ENCODE data around the gene POFUT2. TPM values are rescaled to one million over a fixed set of nuclear protein-coding genes. Genes with fewer than 3 reads are reported as not detected.

Gene POFUT2
- total and polyA plus RNA-seq, 3 experiments from 2014 or later, result 4.9 to 14.5 (median 13.5) TPM

DNA sequence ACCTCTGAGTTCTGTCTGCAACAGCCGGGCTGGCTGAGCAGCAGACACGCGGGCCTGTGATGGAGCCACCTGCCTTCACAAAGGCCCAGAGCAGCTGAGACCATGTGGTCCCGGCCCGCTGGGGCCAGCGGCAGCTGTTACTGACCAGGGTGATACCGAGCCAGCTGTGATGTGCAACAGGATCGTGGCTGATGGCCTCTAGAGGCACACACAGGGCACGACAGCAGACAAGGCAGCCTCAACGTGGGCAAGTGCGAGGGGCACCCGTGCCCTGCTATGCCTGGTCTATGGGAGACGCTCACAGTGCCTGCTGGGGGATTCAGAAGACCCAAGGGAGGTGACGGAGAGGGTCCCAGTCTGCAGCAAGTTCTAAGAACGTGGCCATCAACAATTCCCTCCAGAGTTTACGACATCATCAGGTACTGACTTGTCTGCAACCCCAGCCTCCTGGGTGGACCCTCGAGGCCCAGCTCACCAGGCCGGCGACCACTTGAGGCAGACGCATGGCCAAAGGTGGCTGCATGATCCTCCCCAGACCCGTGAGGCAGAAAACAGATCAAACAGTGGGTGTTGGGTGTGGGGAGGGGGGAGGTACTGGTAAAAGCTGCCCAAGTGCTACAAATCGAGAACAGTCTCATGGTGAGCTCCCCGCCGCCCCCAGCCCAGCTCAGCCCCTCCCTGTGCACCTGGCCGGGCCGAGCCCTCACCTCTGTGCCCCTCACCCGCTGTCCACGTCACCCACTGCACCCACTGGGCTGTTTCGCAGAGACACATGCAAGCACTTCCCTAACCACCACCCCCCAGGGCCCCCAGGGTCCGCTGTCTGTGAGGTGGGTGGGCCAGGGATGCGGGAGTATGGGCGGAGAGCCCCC, 6.0 kb downstream of the POFUT2 start:
- no peak overlapping the region for H3K4me3 ChIP-seq (ENCODE audit: low read length)
- H3K27ac ChIP-seq (ENCODE audit: low read depth, low read length), result no peak overlapping the region
- Mint-ChIP-seq H3K4me3 (no peak overlapping the region), H3K36me3 (peaks cover 0 to 87% (median 18%) of the 10 kb centered on the region in 3 donors), H3K9me3 (no peaks in the 10 kb centered on the region), H3K4me1 (peaks cover 7 to 20% (median 17%) of the 10 kb centered on the region in 3 donors), H3K27ac (no peak overlapping the region), H3K27me3 (no peaks in the 10 kb centered on the region)
- H3K4me1 ChIP-seq (ENCODE audit: insufficient read depth, low read length), result peaks cover 4% of the 10 kb centered on the region
- POLR2A ChIA-PET, result no interaction called here
- CTCF ChIA-PET, result interaction anchor here (1.6 kb wide), 1 partner anchor 11 kb away, joined by 5 read pairs; no protein-coding TSS in a partner anchor
- no peaks in the 10 kb centered on the region for H3K9me3 ChIP-seq (ENCODE audit: low read length)
- no peak for DNase-seq
- H3K36me3 ChIP-seq (ENCODE audit: insufficient read depth, low read length), result peaks cover 36% of the 10 kb centered on the region
- H3K27me3 ChIP-seq (ENCODE audit: insufficient read depth, low read length, poor library complexity, severe bottlenecking), result no peaks in the 10 kb centered on the region

DNA sequence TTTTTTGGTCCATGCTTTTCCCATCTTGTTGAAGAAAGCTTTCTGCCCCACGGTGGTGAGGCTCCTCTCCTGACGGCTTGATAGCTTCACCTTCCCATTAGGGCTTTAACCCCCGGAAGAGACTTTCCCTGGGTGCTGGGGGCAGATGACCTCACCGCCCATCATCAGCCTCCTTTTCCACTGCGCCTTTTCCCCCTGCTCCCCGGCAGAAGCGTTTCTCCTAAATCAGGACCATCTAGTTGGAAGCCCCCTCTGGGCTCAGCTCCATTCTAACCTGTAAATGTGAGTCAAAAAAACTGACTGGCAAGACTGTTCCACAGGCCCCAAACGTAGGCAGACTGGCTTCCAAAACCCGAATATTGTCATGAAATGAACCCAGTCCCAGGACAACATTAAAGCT, 6.7 kb downstream of the POFUT2 start:
- H3K4me1 Mint-ChIP-seq, result peaks cover 7 to 13% (median 13%) of the 10 kb centered on the region in 3 donors
- H3K27ac Mint-ChIP-seq, result peak overlapping the region in 1 of 8 donors; percentile 66
- Histone ChIP-seq H3K27me3 (ENCODE audit: insufficient read depth, low read length, poor library complexity, severe bottlenecking) (no peaks in the 10 kb centered on the region), H3K9me3 (ENCODE audit: low read length) (no peaks in the 10 kb centered on the region), H3K4me1 (ENCODE audit: insufficient read depth, low read length) (no peaks in the 10 kb centered on the region), H3K4me3 (ENCODE audit: low read length) (no peak overlapping the region), H3K27ac (ENCODE audit: low read depth, low read length) (no peak overlapping the region), H3K36me3 (ENCODE audit: insufficient read depth, low read length) (peaks cover 35% of the 10 kb centered on the region)
- no peaks in the 10 kb centered on the region for H3K27me3 Mint-ChIP-seq
- H3K9me3 Mint-ChIP-seq, result no peaks in the 10 kb centered on the region
- peaks cover 0 to 90% (median 18%) of the 10 kb centered on the region in 3 donors for H3K36me3 Mint-ChIP-seq
- POLR2A ChIA-PET, result no interaction called here
- CTCF ChIA-PET, result interaction anchor here (1.6 kb wide), 1 partner anchor 12 kb away, joined by 5 read pairs; no protein-coding TSS in a partner anchor
- no peak overlapping the region for H3K4me3 Mint-ChIP-seq
- no peak for DNase-seq

DNA sequence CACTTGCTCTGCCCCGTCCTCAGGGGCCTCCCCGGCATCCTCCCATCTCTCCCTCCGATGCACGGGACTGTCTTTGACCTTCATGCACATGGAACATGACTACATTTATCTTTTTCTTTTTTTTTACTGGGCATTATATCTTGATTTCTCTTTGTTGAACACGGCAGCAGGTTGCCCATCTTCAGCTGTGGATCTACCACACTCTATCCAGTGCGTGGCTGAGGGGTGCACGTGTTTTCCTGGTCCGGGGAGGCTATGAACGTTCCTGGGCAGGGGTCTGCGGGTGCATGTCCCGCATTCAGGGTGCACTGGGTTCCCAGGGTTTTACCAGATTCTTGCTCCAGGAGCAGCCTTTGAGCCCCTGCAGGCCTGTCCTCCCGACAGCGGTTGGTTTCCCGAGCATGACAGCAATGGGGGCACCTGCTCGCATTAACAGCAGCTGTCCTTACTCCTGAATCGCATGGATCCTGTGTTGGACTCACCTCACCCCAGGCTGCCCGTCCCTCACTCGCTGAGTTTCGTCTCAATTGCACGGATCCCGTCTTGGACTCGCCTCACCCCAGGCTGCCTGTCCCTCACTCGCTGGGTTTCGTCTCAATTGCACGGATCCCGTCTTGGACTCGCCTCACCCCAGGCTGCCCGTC, 7.4 kb downstream of the POFUT2 start:
- DNase-seq, result no peak
- peaks cover 29% of the 10 kb centered on the region for H3K36me3 ChIP-seq (ENCODE audit: insufficient read depth, low read length)
- Mint-ChIP-seq H3K27ac (peak overlapping the region in 1 of 8 donors; percentile 77), H3K4me1 (peaks cover 4 to 7% (median 6%) of the 10 kb centered on the region in 3 donors), H3K36me3 (peaks cover 0 to 84% (median 19%) of the 10 kb centered on the region in 3 donors), H3K4me3 (peak overlapping the region in 1 of 7 donors; percentile 4), H3K9me3 (no peaks in the 10 kb centered on the region), H3K27me3 (no peaks in the 10 kb centered on the region)
- no peak overlapping the region for H3K4me3 ChIP-seq (ENCODE audit: low read length)
- POLR2A ChIA-PET, result no interaction called here
- no peaks in the 10 kb centered on the region for H3K4me1 ChIP-seq (ENCODE audit: insufficient read depth, low read length)
- CTCF ChIA-PET, result no interaction called here
- H3K9me3 ChIP-seq (ENCODE audit: low read length), result no peaks in the 10 kb centered on the region
- H3K27ac ChIP-seq (ENCODE audit: low read depth, low read length), result no peak overlapping the region
- H3K27me3 ChIP-seq (ENCODE audit: insufficient read depth, low read length, poor library complexity, severe bottlenecking), result no peaks in the 10 kb centered on the region

DNA sequence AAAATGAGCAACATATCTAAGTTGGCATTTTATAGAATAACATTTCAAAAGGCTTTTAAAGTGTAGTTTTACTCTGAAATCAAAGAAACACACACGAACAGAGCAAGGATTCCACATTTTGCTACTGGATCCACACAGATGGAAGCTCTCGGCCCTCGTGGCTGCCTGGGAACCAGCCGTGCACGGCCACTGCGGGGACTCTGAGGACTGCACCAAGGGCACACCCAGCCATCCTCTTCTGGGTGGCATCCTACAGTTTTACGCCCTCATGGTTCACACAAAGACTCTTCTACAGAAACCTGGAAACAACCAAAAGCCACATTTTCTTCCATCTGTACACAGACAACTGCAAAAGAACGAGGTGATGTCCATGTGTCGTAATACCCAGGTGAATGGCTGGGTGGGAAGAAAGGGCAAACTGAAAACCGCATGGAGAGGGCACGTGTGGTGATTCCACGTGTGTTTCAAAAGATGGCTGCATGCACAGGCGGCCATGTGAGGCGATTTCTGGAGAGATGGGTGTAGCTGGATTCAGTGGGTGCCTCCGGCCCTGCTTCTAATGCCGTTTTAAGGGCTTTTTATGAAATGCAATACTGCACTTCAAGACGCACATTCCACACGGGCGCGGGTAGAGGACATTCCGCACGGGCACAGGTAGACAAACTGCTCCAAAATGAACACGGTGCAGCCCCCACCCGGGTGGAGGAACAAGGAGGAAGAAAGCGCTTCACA, 8.1 kb downstream of the POFUT2 start:
- POLR2A ChIA-PET, result no interaction called here
- peaks cover 0 to under 1% (median under 1%) of the 10 kb centered on the region in 3 donors for H3K4me1 Mint-ChIP-seq
- Histone ChIP-seq H3K27me3 (ENCODE audit: insufficient read depth, low read length, poor library complexity, severe bottlenecking) (no peaks in the 10 kb centered on the region), H3K36me3 (ENCODE audit: insufficient read depth, low read length) (peaks cover 22% of the 10 kb centered on the region), H3K9me3 (ENCODE audit: low read length) (no peaks in the 10 kb centered on the region), H3K27ac (ENCODE audit: low read depth, low read length) (no peak overlapping the region), H3K4me1 (ENCODE audit: insufficient read depth, low read length) (no peaks in the 10 kb centered on the region), H3K4me3 (ENCODE audit: low read length) (no peak overlapping the region)
- peak overlapping the region in 1 of 7 donors; percentile 4 for H3K4me3 Mint-ChIP-seq
- no peaks in the 10 kb centered on the region for H3K9me3 Mint-ChIP-seq
- DNase-seq, result no peak
- H3K36me3 Mint-ChIP-seq, result peaks cover 0 to 77% (median 14%) of the 10 kb centered on the region in 3 donors
- CTCF ChIA-PET, result no interaction called here
- H3K27ac Mint-ChIP-seq, result peak overlapping the region in 2 of 8 donors; percentile 60 to 77
- H3K27me3 Mint-ChIP-seq, result no peaks in the 10 kb centered on the region

DNA sequence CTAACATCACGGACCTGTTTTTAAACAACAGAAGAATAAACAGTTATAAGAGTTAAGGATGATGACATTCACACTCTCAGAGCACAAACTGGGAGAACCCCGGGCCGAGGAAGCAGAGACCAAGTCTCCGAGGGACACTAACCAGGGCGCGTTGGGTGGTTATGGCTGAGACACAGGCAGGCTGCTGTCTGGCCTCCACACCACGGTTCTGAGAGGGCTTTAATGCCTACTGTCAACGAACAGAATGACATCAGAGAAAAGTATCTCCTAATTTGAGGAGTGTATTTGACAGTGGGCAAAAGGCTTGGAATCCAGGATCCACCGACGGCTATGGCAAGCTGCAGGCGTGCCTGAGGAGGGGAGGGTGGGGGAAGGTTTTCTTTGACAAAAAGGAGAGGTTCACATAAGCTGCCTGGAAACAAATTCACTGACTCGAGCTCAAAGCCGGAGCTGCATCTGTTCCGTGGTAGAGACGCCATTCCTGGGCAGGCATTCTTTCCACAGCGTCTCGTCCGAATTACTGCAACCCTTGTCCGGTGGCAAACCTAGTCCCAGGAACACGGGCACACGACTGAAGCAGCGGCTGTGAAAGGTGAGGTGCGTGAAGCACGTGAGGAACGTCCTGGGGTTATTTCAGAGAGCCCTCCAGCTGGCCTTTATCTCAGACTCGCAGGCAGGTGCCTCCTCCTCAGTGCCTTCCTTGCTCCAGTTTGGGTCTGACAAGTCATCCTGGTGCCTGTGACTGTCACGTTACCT, 9.4 kb downstream of the POFUT2 start:
- H3K27ac Mint-ChIP-seq, result peak overlapping the region in 1 of 8 donors; percentile 86
- no peaks in the 10 kb centered on the region for H3K9me3 Mint-ChIP-seq
- ChIA-PET POLR2A (no interaction called here), CTCF (no interaction called here)
- H3K27me3 Mint-ChIP-seq, result no peaks in the 10 kb centered on the region
- H3K36me3 Mint-ChIP-seq, result peaks cover 0 to 66% (median 13%) of the 10 kb centered on the region in 3 donors
- H3K4me1 Mint-ChIP-seq, result no peaks in the 10 kb centered on the region
- Histone ChIP-seq H3K4me3 (ENCODE audit: low read length) (no peak overlapping the region), H3K4me1 (ENCODE audit: insufficient read depth, low read length) (no peaks in the 10 kb centered on the region), H3K27ac (ENCODE audit: low read depth, low read length) (no peak overlapping the region), H3K9me3 (ENCODE audit: low read length) (no peaks in the 10 kb centered on the region), H3K27me3 (ENCODE audit: insufficient read depth, low read length, poor library complexity, severe bottlenecking) (no peaks in the 10 kb centered on the region), H3K36me3 (ENCODE audit: insufficient read depth, low read length) (peaks cover 18% of the 10 kb centered on the region)
- no peak overlapping the region for H3K4me3 Mint-ChIP-seq
- DNase-seq, result no peak

DNA sequence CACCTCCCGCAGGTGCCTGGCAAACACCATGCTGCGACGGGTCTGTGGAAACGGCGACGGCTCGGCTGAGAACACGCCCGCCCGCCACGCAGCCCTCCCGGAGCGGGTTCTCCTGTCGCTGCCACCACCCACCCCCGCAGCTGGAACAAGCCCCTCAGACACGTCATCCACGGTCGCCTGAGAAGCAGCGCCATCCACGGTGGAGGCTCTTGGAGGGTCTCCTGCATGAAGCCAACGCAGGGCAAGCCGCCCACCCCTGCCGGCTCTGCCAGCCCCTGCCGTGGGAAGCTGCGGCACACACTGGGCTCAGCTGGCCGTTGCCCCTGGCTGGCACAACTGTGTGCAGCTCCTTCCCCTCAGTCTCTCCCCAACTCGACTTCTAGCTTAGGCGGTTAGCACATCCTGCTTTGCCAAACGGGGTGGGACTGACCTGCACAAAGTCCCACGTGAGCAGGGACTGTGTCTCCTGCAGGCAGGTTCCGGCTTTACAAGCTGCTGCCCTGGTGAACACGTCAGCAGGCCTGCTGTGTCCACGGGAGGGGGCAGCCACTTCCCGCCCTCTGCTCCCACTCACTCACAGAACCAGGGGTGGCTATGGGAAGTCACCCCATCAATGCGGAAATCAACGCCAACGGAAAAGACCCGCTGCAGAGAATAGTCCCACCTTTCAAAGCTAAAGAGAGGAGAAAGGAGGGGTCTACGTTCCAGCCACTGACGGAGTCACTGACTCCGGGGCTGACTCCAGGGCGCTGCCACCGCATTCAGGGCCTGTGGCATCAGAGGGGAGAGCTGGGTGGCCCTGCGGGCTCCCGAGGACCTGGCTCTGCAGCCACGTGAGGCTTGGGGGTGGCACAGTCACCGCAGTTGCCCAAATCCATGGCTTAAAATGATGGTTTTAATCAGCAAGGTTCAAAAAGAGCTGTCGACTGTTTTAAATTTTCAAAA, 10.3 kb downstream of the POFUT2 start:
- CTCF ChIA-PET, result no interaction called here

DNA sequence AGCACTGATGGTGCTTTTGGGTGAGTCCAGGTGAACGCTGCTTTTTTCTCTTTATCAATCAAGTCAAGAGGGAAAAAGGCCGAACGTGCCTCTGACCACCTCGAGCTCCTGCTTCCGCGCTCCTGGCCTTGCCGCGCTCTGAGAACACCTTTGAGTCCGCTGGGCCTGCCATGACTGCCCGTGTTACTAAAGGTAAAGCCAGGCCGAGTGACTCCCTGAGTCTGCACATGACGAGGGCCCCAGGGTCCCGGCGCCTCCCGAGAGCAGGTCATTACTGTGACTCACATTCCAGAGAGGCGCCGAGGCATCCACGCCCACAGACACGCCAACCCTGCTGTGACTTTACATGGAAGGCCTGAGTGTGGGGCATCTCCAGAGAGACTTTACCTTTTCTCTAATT, 11.1 kb downstream of the POFUT2 start:
- Mint-ChIP-seq H3K9me3 (no peaks in the 10 kb centered on the region), H3K27me3 (no peaks in the 10 kb centered on the region), H3K4me1 (no peaks in the 10 kb centered on the region), H3K4me3 (no peak overlapping the region), H3K36me3 (peaks cover 0 to 52% (median 13%) of the 10 kb centered on the region in 3 donors), H3K27ac (no peak overlapping the region)
- Histone ChIP-seq H3K27ac (ENCODE audit: low read depth, low read length) (no peak overlapping the region), H3K9me3 (ENCODE audit: low read length) (no peaks in the 10 kb centered on the region), H3K4me3 (ENCODE audit: low read length) (no peak overlapping the region), H3K27me3 (ENCODE audit: insufficient read depth, low read length, poor library complexity, severe bottlenecking) (no peaks in the 10 kb centered on the region), H3K36me3 (ENCODE audit: insufficient read depth, low read length) (peaks cover 23% of the 10 kb centered on the region), H3K4me1 (ENCODE audit: insufficient read depth, low read length) (no peaks in the 10 kb centered on the region)
- POLR2A ChIA-PET, result no interaction called here
- CTCF ChIA-PET, result no interaction called here
- DNase-seq, result no peak

More for the DNA sequence above, 10.3 kb downstream of the POFUT2 start:
- Mint-ChIP-seq H3K27ac (peak overlapping the region in 1 of 8 donors; percentile 60), H3K4me3 (no peak overlapping the region), H3K9me3 (no peaks in the 10 kb centered on the region), H3K27me3 (no peaks in the 10 kb centered on the region), H3K4me1 (no peaks in the 10 kb centered on the region), H3K36me3 (peaks cover 0 to 59% (median 13%) of the 10 kb centered on the region in 3 donors)
- no peaks in the 10 kb centered on the region for H3K4me1 ChIP-seq (ENCODE audit: insufficient read depth, low read length)
- POLR2A ChIA-PET, result no interaction called here
- DNase-seq, result no peak
- H3K27me3 ChIP-seq (ENCODE audit: insufficient read depth, low read length, poor library complexity, severe bottlenecking), result no peaks in the 10 kb centered on the region
- peaks cover 19% of the 10 kb centered on the region for H3K36me3 ChIP-seq (ENCODE audit: insufficient read depth, low read length)
- no peak overlapping the region for H3K27ac ChIP-seq (ENCODE audit: low read depth, low read length)
- no peak overlapping the region for H3K4me3 ChIP-seq (ENCODE audit: low read length)
- no peaks in the 10 kb centered on the region for H3K9me3 ChIP-seq (ENCODE audit: low read length)

Measured in CD8-positive, alpha-beta memory T cell (primary cell).